DOHH2 (cell line): ENCODE results near the gene SLC16A10.

Source experiments
- CTCF ChIP-seq: fragments of 200-600 bp; sonication (generic); IDR thresholded peaks from one replicate; pipeline ENCODE4 v1.5.1; 2014; ENCODE audit warnings: antibody characterized with exemption, mild to moderate bottlenecking, low read depth, low read length; ENCODE audit not compliant: poor library complexity, severe bottlenecking
- EZH2phosphoT487 ChIP-seq: fragments of 200-600 bp; sonication (generic); IDR thresholded peaks from 2 replicates; pipeline ENCODE4 v1.6.1; 2017; ENCODE audit warnings: borderline replicate concordance, mild to moderate bottlenecking, antibody characterized with exemption, low read length, moderate library complexity, mixed read lengths

DNA sequence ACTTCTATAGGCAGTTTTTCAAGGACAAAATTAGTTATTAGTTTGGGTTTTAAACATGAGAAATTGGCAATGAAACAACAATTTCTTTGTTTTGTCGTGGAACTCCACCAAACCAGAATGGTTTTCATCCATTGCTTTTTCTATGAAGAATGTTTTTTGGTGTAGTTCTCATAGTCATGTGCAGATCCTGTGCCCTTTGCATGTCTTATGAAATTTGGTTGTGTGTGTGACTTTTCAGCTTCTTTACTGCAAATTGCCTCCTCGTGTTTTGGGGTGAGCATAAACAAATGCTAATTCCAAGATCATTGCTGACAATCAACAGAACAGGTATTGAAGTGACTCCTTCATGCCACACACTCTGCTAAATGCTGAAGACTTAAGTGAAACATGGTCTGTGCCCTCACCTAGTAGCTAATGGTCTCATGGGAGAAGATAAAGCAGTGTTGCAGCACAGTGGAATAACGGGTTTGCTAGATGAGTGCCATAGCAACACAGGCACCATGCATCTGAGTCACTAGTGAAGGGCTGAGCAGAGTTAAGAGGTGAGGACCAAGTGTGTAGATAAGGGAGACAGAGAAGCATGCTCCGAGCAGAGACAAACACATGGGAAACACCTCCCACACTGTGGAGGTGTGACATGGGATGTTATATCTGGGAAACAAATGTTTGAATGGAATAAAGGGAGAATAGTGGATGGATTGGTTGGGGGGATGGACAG lies 120.0 kb downstream of the SLC16A10 start:
- TF ChIP-seq CTCF (no peak), EZH2phosphoT487 (no peak)
